Endodermal cell (in vitro differentiated cells): Measurements from ENCODE around the gene SLC25A6. TPM values are rescaled to one million over a fixed set of nuclear protein-coding genes. Genes with fewer than 3 reads are reported as not detected.

Experiments
- DNase-seq: peaks from one replicate; pipeline ENCODE4 v3.0.0-alpha.2; 2017
- H3K27ac ChIP-seq: 2 replicates; pipeline ENCODE4 v1.5.1; 2013; ENCODE audit warnings: mild to moderate bottlenecking, low read depth, low read length, moderate library complexity
- H3K27me3 ChIP-seq: 2 replicates; pipeline ENCODE4 v1.6.1; 2013; ENCODE audit warnings: mild to moderate bottlenecking, low read length, moderate library complexity; ENCODE audit not compliant: insufficient read depth, control insufficient read depth, poor library complexity, severe bottlenecking
- H3K36me3 ChIP-seq: 2 replicates; pipeline ENCODE4 v1.7.0; 2013; ENCODE audit warnings: mild to moderate bottlenecking, low read length, moderate library complexity; ENCODE audit not compliant: control insufficient read depth, insufficient read depth
- H3K4me1 ChIP-seq: one replicate; pipeline ENCODE4 v1.7.0; 2013; ENCODE audit warnings: low read length; ENCODE audit not compliant: control insufficient read depth, insufficient read depth
- H3K4me3 ChIP-seq: 2 replicates; pipeline ENCODE4 v1.5.1; 2013; ENCODE audit warnings: mild to moderate bottlenecking, low read length, moderate library complexity
- H3K9ac ChIP-seq: 2 replicates; pipeline ENCODE4 v1.6.1; 2013; ENCODE audit warnings: mild to moderate bottlenecking, low read length, moderate library complexity; ENCODE audit not compliant: poor library complexity, severe bottlenecking; ENCODE audit errors: extremely low read depth
- H3K9me3 ChIP-seq: 2 replicates; pipeline ENCODE4 v1.6.1; 2013; ENCODE audit warnings: mild to moderate bottlenecking, low read length, moderate library complexity; ENCODE audit not compliant: control insufficient read depth
- H3K27ac Mint-ChIP-seq: 2 replicates; pipeline ENCODE4 v1.8.0; 2020; ENCODE audit warnings: mixed read lengths
- H3K27me3 Mint-ChIP-seq: 2 replicates; pipeline ENCODE4 v1.8.0; 2021; ENCODE audit warnings: mild to moderate bottlenecking, mixed read lengths; ENCODE audit not compliant: insufficient read depth
- H3K36me3 Mint-ChIP-seq: 2 replicates; pipeline ENCODE4 v1.8.0; 2020; ENCODE audit warnings: low read depth, mixed read lengths
- H3K4me1 Mint-ChIP-seq: 2 replicates; pipeline ENCODE4 v1.8.0; 2020; ENCODE audit warnings: mixed read lengths
- H3K4me3 Mint-ChIP-seq: 2 replicates; pipeline ENCODE4 v1.8.0; 2020; ENCODE audit warnings: mild to moderate bottlenecking, moderate library complexity, mixed read lengths
- H3K9me3 Mint-ChIP-seq: 2 replicates; pipeline ENCODE4 v1.8.0; 2020; ENCODE audit warnings: mild to moderate bottlenecking, mixed read lengths
- WGBS, 2 experiments: methylation state at CpG; one replicate each; pipeline versions ENCODE4 v1.1.5 to v1.1.7; 2013; ENCODE audit warnings: missing lambda C conversion rate in 2 of 2, mixed read lengths in 1 of 2; ENCODE audit not compliant: insufficient coverage in 1 of 2, insufficient read length in 1 of 2; 5-methylcytosine and 5-hydroxymethylcytosine counted together
- total RNA-seq, 2 donors: library from RNA; stranded (reverse); fragmentation: NEBNext Ultra II Directional in 1 of 2; extraction: Animal tissue kit (Norgen Biotek cat#: 25700) in 1 of 2; gene quantifications; 2 replicates in 1 of 2; 3 replicates in 1 of 2; pipeline ENCODE4 v1.2.1, GENCODE V29; 2021
- TF ChIP-seq, protein P1 (sequence below): fragments of 200-600 bp; sonication (generic); conservative IDR thresholded peaks from 2 replicates; pipeline ENCODE4 v1.5.0; 2021; ENCODE audit warnings: antibody characterized with exemption, mild to moderate bottlenecking

Gene SLC25A6
- total RNA-seq, 2 donors from 2014 or later = 424 to 429 TPM

- no peaks in the 10 kb centered on the region for H3K27me3 Mint-ChIP-seq
- H3K9me3 ChIP-seq = peaks cover 6% of the 10 kb centered on the region
- no peak overlapping the region for H3K4me3 Mint-ChIP-seq
- 94 to 98% methylated on average over 5 to 10 of the region's 10 CpGs for WGBS, 2 experiments
- no peak overlapping the region for H3K9ac ChIP-seq
- H3K27ac Mint-ChIP-seq = no peak overlapping the region
- H3K4me3 ChIP-seq = no peak overlapping the region
- TF ChIP-seq, protein P1, sequence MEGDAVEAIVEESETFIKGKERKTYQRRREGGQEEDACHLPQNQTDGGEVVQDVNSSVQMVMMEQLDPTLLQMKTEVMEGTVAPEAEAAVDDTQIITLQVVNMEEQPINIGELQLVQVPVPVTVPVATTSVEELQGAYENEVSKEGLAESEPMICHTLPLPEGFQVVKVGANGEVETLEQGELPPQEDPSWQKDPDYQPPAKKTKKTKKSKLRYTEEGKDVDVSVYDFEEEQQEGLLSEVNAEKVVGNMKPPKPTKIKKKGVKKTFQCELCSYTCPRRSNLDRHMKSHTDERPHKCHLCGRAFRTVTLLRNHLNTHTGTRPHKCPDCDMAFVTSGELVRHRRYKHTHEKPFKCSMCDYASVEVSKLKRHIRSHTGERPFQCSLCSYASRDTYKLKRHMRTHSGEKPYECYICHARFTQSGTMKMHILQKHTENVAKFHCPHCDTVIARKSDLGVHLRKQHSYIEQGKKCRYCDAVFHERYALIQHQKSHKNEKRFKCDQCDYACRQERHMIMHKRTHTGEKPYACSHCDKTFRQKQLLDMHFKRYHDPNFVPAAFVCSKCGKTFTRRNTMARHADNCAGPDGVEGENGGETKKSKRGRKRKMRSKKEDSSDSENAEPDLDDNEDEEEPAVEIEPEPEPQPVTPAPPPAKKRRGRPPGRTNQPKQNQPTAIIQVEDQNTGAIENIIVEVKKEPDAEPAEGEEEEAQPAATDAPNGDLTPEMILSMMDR = no peak
- no peaks in the 10 kb centered on the region for H3K36me3 ChIP-seq
- no peak for DNase-seq
- H3K9me3 Mint-ChIP-seq = peaks cover 9% of the 10 kb centered on the region
- H3K27ac ChIP-seq = no peak overlapping the region
- peaks cover 3% of the 10 kb centered on the region for H3K4me1 Mint-ChIP-seq
- no peaks in the 10 kb centered on the region for H3K4me1 ChIP-seq
- H3K36me3 Mint-ChIP-seq = peaks cover 14% of the 10 kb centered on the region
- H3K27me3 ChIP-seq = no peaks in the 10 kb centered on the region
These were observed 33.9 kb downstream of the SLC25A6 start for GRCh38 chrX:1357993-1358392.

DNA sequence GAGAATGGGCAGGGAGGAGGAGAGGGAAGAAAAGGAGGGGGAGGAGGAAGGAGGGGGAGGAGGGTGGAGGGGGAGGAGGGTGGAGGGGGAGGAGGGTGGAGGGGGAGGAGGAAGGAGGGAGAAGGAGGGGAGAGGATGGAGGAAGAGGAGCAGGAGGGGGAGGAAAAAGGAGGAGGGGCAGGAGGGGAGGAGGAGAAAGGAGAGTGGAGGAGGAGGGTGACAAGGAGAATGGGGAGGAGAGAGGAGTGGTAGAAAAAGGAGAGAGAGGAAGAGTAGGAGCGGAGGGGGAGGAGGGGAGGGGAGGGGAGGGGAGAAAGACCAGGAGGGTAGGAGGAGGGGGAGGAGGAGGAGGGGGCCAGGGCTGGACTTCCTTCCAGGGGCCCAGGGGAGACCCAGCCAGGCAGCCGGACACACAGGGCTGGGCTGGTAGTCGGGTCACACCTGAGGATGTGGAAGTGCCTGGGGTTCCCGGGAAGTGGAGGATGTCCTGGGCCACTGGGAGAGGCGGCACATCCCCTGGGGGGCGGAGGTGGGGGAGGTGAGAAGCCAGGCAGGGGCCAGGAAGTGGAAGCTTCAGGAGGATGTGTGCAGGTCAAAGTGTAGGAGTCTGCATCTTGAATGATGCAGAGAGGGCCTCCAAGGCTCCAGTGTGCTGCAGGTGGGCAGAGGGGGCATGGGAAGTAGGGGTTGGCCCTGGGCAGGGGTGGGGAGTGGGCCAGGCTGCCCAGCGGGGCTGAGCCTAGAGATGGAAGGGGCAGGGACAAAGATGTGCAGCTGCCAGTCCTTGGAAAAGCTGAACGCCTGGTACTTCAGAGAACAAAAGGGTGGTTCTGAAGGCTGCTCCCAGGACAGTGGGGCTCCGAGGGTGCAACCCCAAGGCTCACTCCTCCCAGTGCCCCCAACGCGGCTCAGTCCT, 36.5 kb downstream of the SLC25A6 start:
- Mint-ChIP-seq H3K27ac (no peak overlapping the region), H3K4me3 (no peak overlapping the region), H3K27me3 (no peaks in the 10 kb centered on the region), H3K36me3 (peaks cover 6% of the 10 kb centered on the region), H3K9me3 (peaks cover 9% of the 10 kb centered on the region), H3K4me1 (peaks cover 3% of the 10 kb centered on the region)
- Histone ChIP-seq H3K4me3 (no peak overlapping the region), H3K27me3 (no peaks in the 10 kb centered on the region), H3K27ac (peak overlapping the region; percentile 63), H3K36me3 (no peaks in the 10 kb centered on the region), H3K9me3 (peaks cover 7% of the 10 kb centered on the region), H3K4me1 (no peaks in the 10 kb centered on the region), H3K9ac (no peak overlapping the region)
- 21 to 45% methylated on average over 4 to 11 of the region's 11 CpGs for WGBS, 2 experiments
- peak; percentile 82 for DNase-seq
- TF ChIP-seq, protein P1 = no peak

DNA sequence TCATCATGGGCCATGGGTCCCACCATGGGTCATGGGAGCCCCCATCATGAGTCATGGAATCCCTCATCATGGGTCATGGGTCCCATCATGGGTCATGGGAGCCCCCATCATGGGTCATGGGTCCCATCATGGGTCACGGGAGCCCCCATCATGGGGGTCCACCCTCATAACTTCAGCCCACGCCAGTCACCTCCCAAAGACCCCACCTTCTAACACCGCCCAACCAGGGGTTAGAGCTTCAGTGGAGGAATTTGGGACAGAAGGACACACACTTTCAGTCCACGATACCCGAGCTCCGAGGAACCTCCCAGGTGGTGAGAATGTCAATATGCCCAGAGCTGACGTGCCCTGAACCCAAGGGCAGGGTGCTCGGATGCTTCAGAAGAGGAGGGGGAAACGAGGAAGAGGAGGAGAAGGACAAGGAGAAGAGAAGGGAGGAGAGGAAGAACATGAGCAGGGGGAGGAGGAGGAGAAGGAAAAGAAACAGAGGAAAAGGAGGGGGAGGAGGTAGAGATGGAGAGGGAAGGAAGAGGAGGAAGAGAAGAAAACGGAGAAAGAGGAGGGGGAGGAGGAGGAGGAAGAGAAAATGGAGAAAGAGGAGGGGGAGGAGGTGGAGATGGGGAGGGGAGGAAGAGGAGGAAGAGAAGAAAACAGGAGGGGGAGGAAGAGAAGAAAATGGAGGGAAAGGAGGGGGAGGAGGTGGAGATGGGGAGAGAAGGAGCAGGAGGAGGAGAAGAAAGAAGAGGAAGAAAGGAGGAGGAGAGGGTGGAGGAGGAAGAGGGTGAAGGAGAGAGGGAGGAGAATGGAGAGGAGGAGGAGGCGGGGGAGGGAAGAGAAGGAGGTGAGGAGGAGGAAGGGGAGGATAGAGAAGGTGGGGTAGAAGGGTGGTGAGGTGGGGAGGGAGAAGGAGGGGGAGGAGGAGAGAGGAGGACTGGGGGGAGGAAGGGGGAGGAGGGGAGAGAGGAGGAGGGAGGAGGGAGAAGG, 37.6 kb downstream of the SLC25A6 start:
- Mint-ChIP-seq H3K4me3 (no peak overlapping the region), H3K36me3 (peaks cover 6% of the 10 kb centered on the region), H3K9me3 (peaks cover 9% of the 10 kb centered on the region), H3K27ac (no peak overlapping the region), H3K4me1 (peaks cover 3% of the 10 kb centered on the region), H3K27me3 (no peaks in the 10 kb centered on the region)
- Histone ChIP-seq H3K36me3 (no peaks in the 10 kb centered on the region), H3K9ac (no peak overlapping the region), H3K4me1 (no peaks in the 10 kb centered on the region), H3K4me3 (no peak overlapping the region), H3K27me3 (no peaks in the 10 kb centered on the region), H3K9me3 (peaks cover 7% of the 10 kb centered on the region), H3K27ac (no peak overlapping the region)
- TF ChIP-seq, protein P1 = no peak
- DNase-seq = no peak
- whole genome bisulfite sequencing, 2 experiments = 91 to 99% methylated on average over 7 to 11 of the region's 11 CpGs
